B cell (primary cell): ENCODE measurements around the gene CDK11A. TPM values are rescaled to one million over a fixed set of nuclear protein-coding genes. Genes with fewer than 3 reads are reported as not detected.
"Not testable (repeated sequence)": the region's sequence is repeated elsewhere in the genome, so short reads cannot be mapped to it uniquely, and the experiment has no call there.

Experiments
- ATAC-seq: fragments of 200-7000 bp; cut with Tn5 transposase; one replicate; pipeline ENCODE4 v1.10.0; 2021; ENCODE audit warnings: low read depth, mild to moderate bottlenecking, moderate number of reproducible peaks, moderate library complexity
- CTCF ChIA-PET: fragments of 350-600 bp; sonication (Branson Sonifier 250); formaldehyde crosslinking; loops from one replicate; lab custom pipeline; 2021; ENCODE audit warnings: antibody characterized with exemption, inconsistent platforms; lab: Charles Lee
- POLR2A ChIA-PET: fragments of 350-600 bp; sonication (Branson Sonifier 250); formaldehyde crosslinking; loops from one replicate; lab custom pipeline; 2021; ENCODE audit warnings: antibody characterized with exemption; lab: Charles Lee
- DNase-seq: peaks from one replicate; pipeline ENCODE4 v3.0.0; 2013
- H2AFZ ChIP-seq: 2 replicates; pipeline ENCODE4 v1.6.1; 2012; ENCODE audit warnings: mild to moderate bottlenecking, low read depth, low read length; ENCODE audit not compliant: insufficient read depth, poor library complexity, severe bottlenecking
- H3K27ac ChIP-seq, 2 donors: 1 replicate in 1 of 2; 2 replicates in 1 of 2; pipeline ENCODE4 v1.5.1; 2012 to 2013; ENCODE audit warnings: low read length in 2 of 2, mild to moderate bottlenecking in 2 of 2, moderate library complexity in 1 of 2
- H3K27me3 ChIP-seq, 4 experiments: fragments of 200-600 bp in 1 of 4; sonication (generic) in 1 of 4; replicated peaks in 1 of 4; 1 replicate in 2 of 4; 2 replicates in 2 of 4; pipeline versions ENCODE4 v1.6.1 to v1.7.0; 2013 to 2016; ENCODE audit warnings: low read length in 3 of 4, mild to moderate bottlenecking in 2 of 4, mixed read lengths in 1 of 4, moderate library complexity in 1 of 4; ENCODE audit not compliant: insufficient read depth in 4 of 4, control insufficient read depth in 3 of 4; ENCODE audit errors: control extremely low read depth in 1 of 4
- H3K36me3 ChIP-seq, 2 experiments: replicated peaks in 1 of 2; 1 replicate in 1 of 2; 2 replicates in 1 of 2; pipeline versions ENCODE4 v1.6.1 to v1.7.1; 2013; ENCODE audit warnings: low read length in 1 of 2; ENCODE audit not compliant: insufficient read depth in 2 of 2, control insufficient read depth in 1 of 2; ENCODE audit errors: control extremely low read depth in 1 of 2, extremely low read depth in 1 of 2
- H3K4me1 ChIP-seq, 2 donors: fragments of 200-600 bp in 1 of 2; sonication (generic) in 1 of 2; 1 replicate in 1 of 2; 2 replicates in 1 of 2; pipeline versions ENCODE4 v1.5.1 to v1.6.1; 2013 to 2017; ENCODE audit warnings: low read length in 2 of 2; ENCODE audit not compliant: control insufficient read depth in 2 of 2, insufficient read depth in 2 of 2
- H3K4me2 ChIP-seq: replicated peaks from 2 replicates; pipeline ENCODE3; 2012; ENCODE audit warnings: mild to moderate bottlenecking, low read depth, low read length; ENCODE audit not compliant: poor library complexity, severe bottlenecking
- H3K4me3 ChIP-seq, 5 experiments: fragments of 200-600 bp in 1 of 5; sonication (generic) in 1 of 5; 1 replicate in 3 of 5; 2 replicates in 2 of 5; pipeline versions ENCODE4 v1.5.1 to v1.7.0; 2011 to 2016; ENCODE audit warnings: low read length in 4 of 5, mild to moderate bottlenecking in 4 of 5, low read depth in 2 of 5, control low read depth in 1 of 5, moderate library complexity in 1 of 5; ENCODE audit not compliant: insufficient read depth in 1 of 5; ENCODE audit errors: control extremely low read depth in 1 of 5, extremely low read depth in 1 of 5
- H3K79me2 ChIP-seq: fragments of 200-600 bp; sonication (generic); one replicate; pipeline ENCODE4 v1.6.0; 2016; ENCODE audit warnings: low read length; ENCODE audit not compliant: control insufficient read depth, insufficient read depth
- H3K9ac ChIP-seq: fragments of 200-600 bp; sonication (generic); 2 replicates; pipeline ENCODE4 v1.6.1; 2017; ENCODE audit warnings: mild to moderate bottlenecking, low read length, moderate library complexity
- H3K9me3 ChIP-seq, 3 donors: one replicate each; pipeline versions ENCODE4 v1.6.1 to v1.7.1; 2013; ENCODE audit warnings: low read length in 2 of 3; ENCODE audit not compliant: control insufficient read depth in 2 of 3, insufficient read depth in 1 of 3; ENCODE audit errors: control extremely low read depth in 1 of 3
- H4K20me1 ChIP-seq: 2 replicates; pipeline ENCODE4 v1.6.0; 2012; ENCODE audit warnings: mild to moderate bottlenecking, low read length; ENCODE audit not compliant: insufficient read depth, control insufficient read depth, poor library complexity, severe bottlenecking
- H3K27ac Mint-ChIP-seq: one replicate; pipeline ENCODE4 v1.8.0; 2021; ENCODE audit warnings: mixed read lengths
- H3K27me3 Mint-ChIP-seq: one replicate; pipeline ENCODE4 v1.8.0; 2021; ENCODE audit warnings: mixed read lengths
- H3K4me1 Mint-ChIP-seq: one replicate; pipeline ENCODE4 v1.8.0; 2021; ENCODE audit warnings: mixed read lengths
- H3K4me3 Mint-ChIP-seq: one replicate; pipeline ENCODE4 v1.8.0; 2021; ENCODE audit warnings: mixed read lengths
- H3K9me3 Mint-ChIP-seq: one replicate; pipeline ENCODE4 v1.8.0; 2022; ENCODE audit warnings: mixed read lengths; ENCODE audit not compliant: insufficient read depth
- WGBS: methylation state at CpG from one replicate; pipeline ENCODE4 v1.1.5; 2013; ENCODE audit warnings: missing lambda C conversion rate; ENCODE audit not compliant: insufficient coverage; 5-methylcytosine and 5-hydroxymethylcytosine counted together
- intact Hi-C: fragments of 100-400 bp; cut with micrococcal nuclease; formaldehyde crosslinking; loops from one replicate; pipeline ENCODE4 v1.10.0; 2022
- polyA plus RNA-seq: library from polyadenylated mRNA; depleted of rRNA; stranded (reverse); fragments of >200 nt; gene quantifications from 2 replicates; pipeline ENCODE4 v1.2.3, GENCODE V29; 2012
- total RNA-seq, 2 donors: library from RNA; stranded (reverse); fragments of 120-200 nt in 1 of 2; gene quantifications; 1 replicate in 1 of 2; 2 replicates in 1 of 2; pipeline versions ENCODE4 v1.2.3 to v1.2.4, GENCODE V29; 2013 to 2022

CDK11A gene
- total and polyA plus RNA-seq, 2 donors (not counting 1 experiment from before 2014, with no cell fraction given): 82.1 to 138 TPM

GRCh38 chr1:1729116-1729816, 5.1 kb upstream of the CDK11A start:
- H3K4me1 ChIP-seq, POLR2A ChIA-PET, H3K9ac ChIP-seq, H3K27me3 ChIP-seq, H2AFZ ChIP-seq, H3K27me3 Mint-ChIP-seq, H3K9me3 Mint-ChIP-seq, CTCF ChIA-PET, H3K27ac Mint-ChIP-seq, H3K4me3 Mint-ChIP-seq, H3K4me2 ChIP-seq, H3K4me3 ChIP-seq, ATAC-seq, H3K4me1 Mint-ChIP-seq, DNase-seq, H4K20me1 ChIP-seq, intact Hi-C loops, H3K9me3 ChIP-seq: not testable (repeated sequence)
- H3K36me3 ChIP-seq: peaks cover 0 to 23% of the 10 kb centered on the region in 2 experiments
- H3K27ac ChIP-seq: peak overlapping the region in 1 of 2 donors; percentile 34
- 90% methylated on average over 2 of the region's 18 CpGs for WGBS
- peaks cover 17% of the 10 kb centered on the region for H3K79me2 ChIP-seq

- POLR2A ChIA-PET: interaction anchor here (0.6 kb wide), 1 partner anchor 149 kb away, joined by 3 read pairs; no protein-coding TSS in a partner anchor
- H3K9me3 Mint-ChIP-seq, intact Hi-C loops, H4K20me1 ChIP-seq, DNase-seq, CTCF ChIA-PET, H3K4me1 ChIP-seq, H2AFZ ChIP-seq, H3K4me1 Mint-ChIP-seq, H3K4me3 ChIP-seq, H3K9me3 ChIP-seq, ATAC-seq, H3K4me3 Mint-ChIP-seq, H3K27me3 ChIP-seq, H3K27me3 Mint-ChIP-seq: not testable (repeated sequence)
- WGBS: 100% methylated on average over 1 of the region's 14 CpGs
- Histone ChIP-seq H3K27ac (peak overlapping the region; percentile 34 to 59), H3K36me3 (peaks cover 0 to 23% of the 10 kb centered on the region in 2 experiments), H3K4me2 (peak overlapping the region; percentile 22), H3K9ac (peak overlapping the region; percentile 26), H3K79me2 (peaks cover 17% of the 10 kb centered on the region)
- peak overlapping the region; percentile 53 for H3K27ac Mint-ChIP-seq
These were observed 4.3 kb upstream of the CDK11A start for GRCh38 chr1:1728308-1729005.

GRCh38 chr1:1727131-1727651, 3.0 kb upstream of the CDK11A start:
- intact Hi-C loops: not testable (repeated sequence)

More at GRCh38 chr1:1727131-1727651, 3.0 kb upstream of the CDK11A start:
- H3K27me3 Mint-ChIP-seq, H3K79me2 ChIP-seq, H3K4me2 ChIP-seq, H3K9me3 Mint-ChIP-seq, H3K4me3 ChIP-seq, H3K9ac ChIP-seq, CTCF ChIA-PET, H3K4me1 ChIP-seq, POLR2A ChIA-PET, H3K9me3 ChIP-seq, ATAC-seq, H2AFZ ChIP-seq, H3K4me3 Mint-ChIP-seq, DNase-seq, H4K20me1 ChIP-seq, H3K27ac Mint-ChIP-seq, H3K27ac ChIP-seq, H3K27me3 ChIP-seq, H3K4me1 Mint-ChIP-seq: not testable (repeated sequence)
- 97% methylated on average over 3 of the region's 12 CpGs for WGBS
- peaks cover 0 to 14% of the 10 kb centered on the region in 2 experiments for H3K36me3 ChIP-seq
